OCI-LY1 (cell line): Measurements from ENCODE around the gene NEAT1.

Experiments used
- CTCF ChIP-seq: fragments of 200-600 bp; sonication (generic), shearing (Covaris generic); IDR thresholded peaks from 2 replicates; pipeline ENCODE4 v1.5.1; 2017; ENCODE audit warnings: mild to moderate bottlenecking, antibody characterized with exemption, low read length, moderate library complexity, mixed read lengths
- EZH2 ChIP-seq: fragments of 200-600 bp; sonication (generic), shearing (Covaris generic); IDR thresholded peaks from 2 replicates; pipeline ENCODE4 v1.8.0; 2017; ENCODE audit warnings: borderline replicate concordance, mixed run types, mild to moderate bottlenecking, antibody characterized with exemption, low read length, moderate library complexity, mixed read lengths

- TF ChIP-seq EZH2 (no peak), CTCF (no peak)
These were observed 25.4 kb downstream of the NEAT1 start for GRCh38 chr11:65448074-65448417.
